Medulla oblongata (tissue), 1 donor: ENCODE data around the gene OR11L1.

Source experiments
- DNase-seq: peaks from one replicate; pipeline ENCODE4 v3.0.0-alpha.2; 2015; ENCODE audit errors: extremely low spot score

OR11L1 gene

GRCh38 chr1:247812637-247813036 lies 29.1 kb downstream of the OR11L1 start:
- no peak for DNase-seq

GRCh38 chr1:247797518-247797917 lies 44.2 kb downstream of the OR11L1 start:
- no peak for DNase-seq
